Measurements from ENCODE around the gene NEK2.
"Not testable (repeated sequence)": the region's sequence is repeated elsewhere in the genome, so short reads cannot be mapped to it uniquely, and the experiment has no call there.

The NEK2 gene

DNA sequence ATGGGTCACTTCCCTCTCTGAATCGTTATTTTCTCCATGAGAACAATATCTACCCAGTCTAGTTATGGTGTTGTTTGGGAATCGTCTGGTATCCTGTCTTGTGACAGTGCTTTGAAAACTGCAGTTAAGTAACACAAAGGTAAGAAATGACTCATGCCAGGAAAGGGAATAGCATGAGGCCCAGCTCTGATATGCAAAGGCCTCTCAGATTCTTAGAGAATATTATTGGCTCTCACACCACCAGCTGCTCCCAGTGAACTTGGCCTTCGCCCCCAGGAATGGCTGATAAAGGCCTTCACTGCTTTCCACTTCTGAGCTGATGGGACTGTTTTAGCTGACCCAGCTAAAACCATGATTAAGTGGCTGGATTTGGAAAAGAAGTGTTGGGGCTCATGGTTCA, 27.1 kb downstream of the NEK2 start:
- Mint-ChIP-seq H3K27me3 (no peaks in the 10 kb centered on the region), H3K27ac (no peak overlapping the region), H3K36me3 (ENCODE audit: low read depth) (no peaks in the 10 kb centered on the region), H3K4me1 (ENCODE audit: low read depth) (peaks cover 7% of the 10 kb centered on the region), H3K9me3 (no peaks in the 10 kb centered on the region), H3K4me3 (no peak overlapping the region)
- no peak for DNase-seq

DNA sequence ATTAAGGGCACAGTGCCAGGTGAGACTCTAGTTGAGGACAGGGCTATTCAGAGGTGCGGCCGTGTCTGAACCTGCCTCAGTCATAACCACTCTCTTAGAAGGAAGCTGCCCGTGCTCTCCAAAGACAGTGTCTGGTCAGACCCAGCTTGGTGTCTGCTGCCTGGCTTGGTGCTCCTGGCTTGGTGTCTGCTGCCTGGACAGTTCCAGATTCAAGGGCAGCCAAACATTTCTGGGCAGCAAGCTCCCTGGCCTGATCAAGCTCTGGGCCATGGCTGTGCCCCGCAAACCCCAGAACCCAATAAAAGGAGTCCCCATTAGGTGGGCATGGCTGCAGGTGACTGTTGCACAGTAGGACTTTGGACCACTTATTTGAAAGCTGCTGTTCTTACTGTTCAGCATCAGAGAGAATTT, 27.7 kb downstream of the NEK2 start:
- H3K4me3 Mint-ChIP-seq: no peak overlapping the region
- H3K27ac Mint-ChIP-seq: no peak overlapping the region
- peaks cover 11% of the 10 kb centered on the region for H3K4me1 Mint-ChIP-seq (ENCODE audit: low read depth)
- no peak for DNase-seq
- H3K9me3 Mint-ChIP-seq: no peaks in the 10 kb centered on the region
- no peaks in the 10 kb centered on the region for H3K27me3 Mint-ChIP-seq
- no peaks in the 10 kb centered on the region for H3K36me3 Mint-ChIP-seq (ENCODE audit: low read depth)

DNA sequence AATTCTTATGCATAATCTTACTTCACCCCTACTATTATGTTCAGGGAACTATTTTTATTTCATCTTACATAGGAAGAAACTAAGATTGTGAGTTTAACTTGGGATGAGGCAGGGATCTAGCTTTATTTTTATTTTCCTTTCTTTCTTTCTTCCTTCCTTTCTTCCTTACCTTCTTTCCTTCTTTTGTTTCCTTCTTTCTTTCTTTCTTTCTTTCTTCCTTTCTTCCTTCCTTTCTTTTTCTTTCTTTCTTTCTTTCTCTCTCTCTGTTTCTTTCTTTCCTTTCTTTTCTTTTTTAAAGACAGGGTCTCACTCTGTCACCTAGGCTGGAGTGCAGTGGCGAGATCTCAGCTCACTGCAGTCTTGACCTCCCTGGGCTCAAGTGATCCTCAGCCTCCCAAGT, 28.9 kb downstream of the NEK2 start:
- no peaks in the 10 kb centered on the region for H3K27me3 Mint-ChIP-seq
- H3K4me3 Mint-ChIP-seq: no peak overlapping the region

DNA sequence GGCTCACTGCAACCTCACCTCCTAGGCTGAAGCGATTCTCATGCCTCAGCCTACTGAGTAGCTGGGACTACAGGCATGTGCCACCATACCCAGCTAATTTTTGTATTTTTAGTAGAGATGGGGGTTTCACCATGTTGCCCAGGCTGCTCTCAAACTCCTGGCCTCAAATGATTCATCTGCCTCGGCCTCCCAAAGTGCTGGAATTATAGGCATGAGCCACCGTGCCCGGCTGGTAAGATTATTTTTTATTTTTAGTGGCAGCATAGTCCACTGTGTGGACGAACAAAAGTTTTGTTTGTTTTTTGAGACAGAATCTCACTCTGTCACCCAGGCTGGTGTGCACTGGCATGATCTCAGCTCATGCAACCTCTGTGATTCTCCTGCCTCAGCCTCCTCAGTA, 29.8 kb downstream of the NEK2 start:
- DNase-seq; H3K9me3 Mint-ChIP-seq; H3K27ac Mint-ChIP-seq; H3K27me3 Mint-ChIP-seq; H3K4me3 Mint-ChIP-seq; H3K36me3 Mint-ChIP-seq (ENCODE audit: low read depth): not testable (repeated sequence)
- H3K4me1 Mint-ChIP-seq (ENCODE audit: low read depth): peaks cover 11% of the 10 kb centered on the region

More for the DNA sequence above, 28.9 kb downstream of the NEK2 start:
- no peak for DNase-seq
- Mint-ChIP-seq H3K36me3 (ENCODE audit: low read depth) (no peaks in the 10 kb centered on the region), H3K9me3 (no peaks in the 10 kb centered on the region), H3K27ac (no peak overlapping the region), H3K4me1 (ENCODE audit: low read depth) (peaks cover 11% of the 10 kb centered on the region)

DNA sequence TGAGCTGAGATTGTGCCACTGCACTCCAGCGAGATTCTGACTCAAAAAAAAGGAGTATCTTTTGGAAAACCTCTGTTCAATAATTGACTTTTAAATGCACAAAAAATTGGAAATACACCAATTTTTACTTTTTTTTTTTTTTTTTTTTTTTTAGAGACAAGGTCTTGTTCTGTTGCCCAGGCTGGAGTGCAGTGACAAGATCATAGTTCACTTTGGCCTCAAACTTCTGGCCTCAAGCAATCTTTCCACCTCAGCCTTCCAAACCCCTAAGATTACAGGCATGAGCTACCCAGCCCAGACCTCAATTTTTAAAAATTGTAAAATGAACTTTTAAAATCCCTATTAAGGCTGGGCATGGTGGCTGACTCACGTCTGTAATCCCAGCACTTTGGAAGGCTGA, 30.8 kb downstream of the NEK2 start:
- H3K9me3 Mint-ChIP-seq: no peaks in the 10 kb centered on the region
- peaks cover 11% of the 10 kb centered on the region for H3K4me1 Mint-ChIP-seq (ENCODE audit: low read depth)
- H3K4me3 Mint-ChIP-seq: no peak overlapping the region
- DNase-seq: no peak
- H3K27ac Mint-ChIP-seq: no peak overlapping the region
- no peaks in the 10 kb centered on the region for H3K27me3 Mint-ChIP-seq
- H3K36me3 Mint-ChIP-seq (ENCODE audit: low read depth): no peaks in the 10 kb centered on the region

DNA sequence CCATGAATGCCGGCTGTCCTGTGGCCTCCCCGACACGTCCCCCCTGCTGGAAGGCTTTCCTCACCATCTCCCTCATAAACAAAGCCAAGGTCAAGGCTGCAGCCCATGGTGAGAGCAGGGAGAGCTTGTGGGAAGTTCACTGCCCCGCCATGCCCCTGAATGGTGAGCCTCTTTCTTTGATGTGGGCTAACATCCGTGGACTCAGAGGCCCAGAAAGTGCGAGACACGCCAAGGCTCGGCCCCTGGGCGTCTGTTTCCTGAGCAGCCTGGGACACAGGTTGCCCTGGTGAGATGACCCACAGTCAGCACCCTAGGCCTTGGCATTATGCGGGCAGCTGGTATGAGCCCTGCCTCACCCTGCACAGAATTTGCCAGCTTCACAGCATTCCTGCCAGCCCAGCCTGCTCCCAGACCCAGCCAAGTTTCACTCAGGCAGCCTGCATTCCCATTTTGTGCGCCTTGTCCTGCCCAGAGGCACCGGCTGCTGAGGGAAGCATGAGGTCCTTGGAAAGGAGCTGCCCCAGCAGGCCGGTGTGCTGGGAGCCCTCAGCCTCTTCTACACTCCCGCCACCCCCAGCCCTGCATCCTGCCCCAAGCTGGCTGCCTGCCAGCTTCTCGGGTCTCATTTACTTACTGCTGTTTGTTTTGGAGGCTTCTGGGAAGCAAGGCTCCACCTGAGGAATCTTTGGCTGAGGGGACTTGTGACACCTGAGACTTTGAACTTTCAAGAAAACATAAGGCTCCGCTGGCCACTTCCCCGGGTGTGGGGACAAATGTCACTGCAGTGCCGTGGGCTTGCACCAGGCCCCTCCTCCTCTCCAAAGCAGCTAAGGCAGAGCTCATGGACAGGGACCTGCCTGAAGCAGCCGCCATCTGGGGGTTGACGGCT, 31.9 kb downstream of the NEK2 start:
- no peak overlapping the region for H3K27ac Mint-ChIP-seq
- H3K9me3 Mint-ChIP-seq: no peaks in the 10 kb centered on the region
- H3K4me1 Mint-ChIP-seq (ENCODE audit: low read depth): peaks cover 11% of the 10 kb centered on the region
- no peak overlapping the region for H3K4me3 Mint-ChIP-seq
- H3K27me3 Mint-ChIP-seq: no peaks in the 10 kb centered on the region
- peak; percentile 38 for DNase-seq
- H3K36me3 Mint-ChIP-seq (ENCODE audit: low read depth): no peaks in the 10 kb centered on the region

DNA sequence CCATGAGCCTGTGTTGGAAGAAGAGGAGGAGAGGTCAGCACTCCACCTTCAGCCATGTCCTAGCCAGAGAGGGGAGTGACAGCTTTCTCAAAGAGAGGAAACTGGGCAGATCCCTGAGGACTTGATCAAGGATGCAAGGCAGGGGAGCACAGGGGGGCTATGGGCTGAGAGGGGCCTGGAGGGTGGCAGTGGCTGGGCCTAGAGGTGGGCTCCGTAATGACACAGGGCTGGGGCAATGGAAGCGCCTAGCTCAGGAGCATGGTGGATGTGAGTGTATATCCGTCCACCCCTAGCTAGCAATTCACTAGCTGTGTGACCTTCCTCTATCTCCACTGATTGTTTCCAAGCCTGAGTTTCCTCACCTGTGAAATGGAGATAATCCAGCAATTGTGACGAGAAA, 32.6 kb downstream of the NEK2 start:
- peak; percentile 9 for DNase-seq
- no peaks in the 10 kb centered on the region for H3K9me3 Mint-ChIP-seq
- H3K27ac Mint-ChIP-seq: no peak overlapping the region
- H3K36me3 Mint-ChIP-seq (ENCODE audit: low read depth): no peaks in the 10 kb centered on the region
- no peak overlapping the region for H3K4me3 Mint-ChIP-seq
- H3K27me3 Mint-ChIP-seq: no peaks in the 10 kb centered on the region
- H3K4me1 Mint-ChIP-seq (ENCODE audit: low read depth): peaks cover 11% of the 10 kb centered on the region

DNA sequence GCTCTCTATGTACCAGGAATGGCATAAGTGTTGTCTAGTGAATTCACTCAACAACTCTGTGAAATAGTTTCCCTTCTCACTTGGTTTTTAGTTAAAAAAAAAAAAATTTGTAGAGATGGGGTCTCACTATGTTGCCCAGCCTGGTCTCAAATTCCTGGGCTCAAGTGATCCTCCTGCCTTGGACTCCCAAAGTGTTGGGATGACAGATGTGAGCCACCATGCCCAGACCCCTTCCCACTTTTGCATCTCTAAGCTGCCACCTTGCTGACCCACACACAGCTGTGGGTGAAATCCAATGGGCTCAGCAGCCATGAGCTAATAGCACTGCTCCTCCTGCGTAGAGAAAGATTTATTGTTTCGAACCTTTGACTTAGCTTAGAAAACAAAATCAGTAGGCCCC, 33.5 kb downstream of the NEK2 start:
- H3K9me3 Mint-ChIP-seq: no peaks in the 10 kb centered on the region

DNA sequence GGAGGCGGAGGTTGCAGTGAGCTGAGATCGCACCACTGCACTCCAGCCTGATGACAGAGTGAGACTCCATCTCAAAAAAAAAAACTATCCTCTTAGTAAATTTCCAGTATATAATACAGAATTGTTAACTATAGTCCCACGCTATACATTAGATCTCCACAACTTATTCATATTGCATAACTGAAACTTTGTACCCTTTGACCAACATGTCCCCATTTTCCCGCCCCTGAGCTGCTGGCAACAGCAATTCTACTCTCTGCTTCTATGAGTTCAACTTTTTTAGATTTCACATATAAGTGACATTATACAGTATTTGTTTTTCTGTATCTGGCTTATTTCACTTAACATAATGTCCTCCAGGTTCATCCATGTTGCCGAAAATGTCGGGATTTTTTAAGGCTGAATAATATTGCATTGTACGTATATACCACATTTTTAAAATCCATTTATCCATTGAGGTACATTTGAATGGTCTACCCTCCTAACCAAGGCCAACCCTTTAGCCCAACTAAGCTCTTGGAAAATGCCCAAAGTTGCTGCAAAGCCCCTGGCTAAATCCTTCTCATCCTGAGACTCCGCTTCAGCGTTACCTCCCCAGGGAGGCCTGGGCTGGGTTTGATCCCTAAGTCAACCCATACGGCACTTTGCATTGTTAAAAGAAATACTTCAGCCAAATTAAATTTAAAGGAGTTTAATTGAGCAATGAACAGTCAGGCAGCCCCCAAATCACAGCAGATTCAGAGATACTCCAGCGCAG, 34.2 kb downstream of the NEK2 start:
- no peaks in the 10 kb centered on the region for H3K36me3 Mint-ChIP-seq (ENCODE audit: low read depth)
- no peak for DNase-seq
- H3K4me1 Mint-ChIP-seq (ENCODE audit: low read depth): peaks cover 11% of the 10 kb centered on the region
- no peak overlapping the region for H3K27ac Mint-ChIP-seq
- H3K4me3 Mint-ChIP-seq: no peak overlapping the region
- no peaks in the 10 kb centered on the region for H3K27me3 Mint-ChIP-seq
- H3K9me3 Mint-ChIP-seq: no peaks in the 10 kb centered on the region

More for the DNA sequence above, 33.5 kb downstream of the NEK2 start:
- Mint-ChIP-seq H3K36me3 (ENCODE audit: low read depth) (no peaks in the 10 kb centered on the region), H3K4me3 (no peak overlapping the region), H3K27me3 (no peaks in the 10 kb centered on the region), H3K4me1 (ENCODE audit: low read depth) (peaks cover 11% of the 10 kb centered on the region), H3K27ac (no peak overlapping the region)
- DNase-seq: no peak

DNA sequence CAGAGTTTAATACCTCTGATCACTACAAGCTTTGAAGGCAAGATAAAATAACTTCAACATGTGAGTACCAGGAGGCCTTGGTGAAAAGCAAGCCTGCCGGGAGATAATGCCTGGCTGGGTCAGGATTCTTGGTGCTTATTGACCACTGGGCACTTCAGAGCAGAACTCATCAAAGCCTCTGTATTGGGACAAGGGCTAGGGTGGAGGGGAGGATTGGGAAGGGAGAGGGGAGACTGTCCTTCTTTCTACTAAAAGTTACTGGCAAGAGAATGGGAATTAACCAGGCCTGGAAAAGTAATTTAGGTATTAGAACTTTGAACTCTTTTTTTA, 35.2 kb downstream of the NEK2 start:
- Mint-ChIP-seq H3K27ac (no peak overlapping the region), H3K9me3 (no peaks in the 10 kb centered on the region), H3K36me3 (ENCODE audit: low read depth) (no peaks in the 10 kb centered on the region), H3K4me3 (no peak overlapping the region), H3K4me1 (ENCODE audit: low read depth) (peaks cover 11% of the 10 kb centered on the region), H3K27me3 (no peaks in the 10 kb centered on the region)
- no peak for DNase-seq

DNA sequence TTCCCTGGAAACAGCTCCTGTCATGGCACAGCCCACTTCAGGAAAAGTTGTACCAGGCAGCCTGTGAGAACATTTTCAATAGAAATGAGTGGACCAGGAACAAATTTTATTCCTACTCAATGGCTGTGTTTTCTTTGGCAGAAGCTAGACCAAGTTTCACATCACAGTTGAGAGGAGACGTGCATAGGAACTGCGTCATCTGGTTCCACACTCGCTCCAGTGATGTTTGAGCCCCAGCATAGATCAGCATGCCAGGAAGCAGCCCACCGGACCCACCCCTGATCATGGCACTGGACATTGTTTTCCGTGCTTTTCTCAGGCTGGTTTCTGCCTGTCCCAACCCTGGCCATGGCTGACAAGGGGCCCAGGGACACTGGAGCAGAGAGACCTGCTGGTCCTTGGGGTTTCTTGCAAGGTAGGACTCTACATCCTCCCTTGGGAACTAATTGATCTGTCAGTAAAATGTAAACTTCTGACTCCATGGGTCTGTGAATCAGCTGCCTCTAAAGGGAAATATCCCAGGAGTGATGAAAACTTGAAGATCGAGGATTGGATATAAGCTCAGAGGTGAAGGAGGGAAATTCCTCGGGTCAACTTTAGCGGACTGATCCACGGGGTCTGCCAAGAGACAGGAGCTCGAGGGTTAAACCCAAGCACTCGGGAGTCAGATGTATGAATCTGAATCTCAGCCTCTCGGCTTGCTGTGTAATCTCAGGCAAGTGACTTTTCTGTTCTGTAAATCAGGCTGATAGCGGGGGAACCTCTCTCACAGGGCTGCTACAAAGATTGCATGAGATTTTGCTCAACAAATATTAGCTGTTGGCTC, 35.7 kb downstream of the NEK2 start:
- no peaks in the 10 kb centered on the region for H3K36me3 Mint-ChIP-seq (ENCODE audit: low read depth)
- no peak overlapping the region for H3K4me3 Mint-ChIP-seq
- no peak overlapping the region for H3K27ac Mint-ChIP-seq
- DNase-seq: peak; percentile 5
- no peaks in the 10 kb centered on the region for H3K27me3 Mint-ChIP-seq
- H3K9me3 Mint-ChIP-seq: no peaks in the 10 kb centered on the region
- H3K4me1 Mint-ChIP-seq (ENCODE audit: low read depth): peaks cover 11% of the 10 kb centered on the region

DNA sequence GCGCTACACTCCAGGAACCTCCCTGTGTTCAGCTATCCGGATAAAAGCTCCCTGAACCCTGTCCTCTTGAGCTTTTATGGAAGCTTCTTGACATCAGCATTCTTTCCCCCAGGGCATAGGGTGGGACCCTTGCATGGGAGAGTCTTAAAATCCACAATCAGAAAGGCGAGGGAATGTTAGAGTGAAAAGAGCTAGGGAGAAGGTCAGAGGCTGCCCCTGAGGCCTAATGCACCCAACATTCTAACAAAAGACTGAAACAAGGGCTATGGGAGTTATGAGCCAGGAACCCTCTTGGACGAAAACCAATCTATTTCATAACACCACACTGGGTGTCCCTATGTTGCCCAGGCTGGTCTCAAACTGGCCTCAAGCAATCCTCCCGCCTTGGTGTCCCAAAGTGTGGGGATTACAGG, 36.7 kb downstream of the NEK2 start:
- H3K9me3 Mint-ChIP-seq: no peaks in the 10 kb centered on the region
- no peaks in the 10 kb centered on the region for H3K36me3 Mint-ChIP-seq (ENCODE audit: low read depth)
- no peak overlapping the region for H3K4me3 Mint-ChIP-seq
- no peak for DNase-seq
- H3K27ac Mint-ChIP-seq: no peak overlapping the region
- H3K27me3 Mint-ChIP-seq: no peaks in the 10 kb centered on the region
- H3K4me1 Mint-ChIP-seq (ENCODE audit: low read depth): peaks cover 7% of the 10 kb centered on the region

DNA sequence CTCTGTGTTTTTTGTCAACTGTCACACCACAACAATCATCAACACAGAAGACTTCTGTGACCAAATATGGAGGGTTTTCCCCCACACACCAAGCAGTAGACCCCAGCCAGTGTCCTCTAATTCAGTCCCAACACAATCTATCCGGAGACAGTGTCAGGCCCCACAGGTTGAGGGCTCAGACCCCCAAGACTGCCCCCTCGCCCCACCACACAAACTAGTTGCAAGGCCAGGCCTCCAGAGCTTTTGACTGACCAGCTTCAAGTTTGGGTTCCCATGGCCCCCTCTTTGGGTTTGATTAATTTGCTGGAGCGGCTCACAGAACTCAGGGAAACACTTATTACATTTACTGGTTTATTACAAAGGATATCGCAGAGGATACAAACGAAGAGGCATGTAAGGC, 37.2 kb downstream of the NEK2 start:
- Mint-ChIP-seq H3K4me1 (ENCODE audit: low read depth) (peaks cover 2% of the 10 kb centered on the region), H3K27ac (no peak overlapping the region)

DNA sequence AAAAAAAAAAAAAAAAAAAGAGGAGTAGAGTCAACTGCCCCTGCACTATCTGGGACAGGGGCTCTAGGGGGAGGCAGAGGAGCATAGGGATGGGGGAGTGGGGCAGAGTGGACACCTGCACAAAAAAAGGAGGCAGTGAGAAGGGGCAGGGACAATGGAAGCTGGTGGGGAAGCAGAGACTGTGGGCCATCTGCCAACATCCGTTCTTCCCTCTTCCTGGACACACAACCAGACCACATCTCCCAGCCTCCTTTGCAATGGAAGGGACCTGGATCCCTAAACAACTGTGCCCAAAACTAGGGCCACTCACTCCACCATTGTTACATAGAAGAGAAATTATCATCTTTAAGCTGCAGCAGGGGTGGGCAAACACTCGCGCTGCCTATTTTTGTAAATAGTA, 38.4 kb downstream of the NEK2 start:
- H3K4me3 Mint-ChIP-seq: no peak overlapping the region
- H3K4me1 Mint-ChIP-seq (ENCODE audit: low read depth): no peaks in the 10 kb centered on the region
- H3K27ac Mint-ChIP-seq: no peak overlapping the region
- no peak for DNase-seq
- no peaks in the 10 kb centered on the region for H3K9me3 Mint-ChIP-seq
- H3K27me3 Mint-ChIP-seq: no peaks in the 10 kb centered on the region
- H3K36me3 Mint-ChIP-seq (ENCODE audit: low read depth): no peaks in the 10 kb centered on the region

More for the DNA sequence above, 37.2 kb downstream of the NEK2 start:
- peak; percentile 2 for DNase-seq
- H3K36me3 Mint-ChIP-seq (ENCODE audit: low read depth): no peaks in the 10 kb centered on the region
- H3K27me3 Mint-ChIP-seq: no peaks in the 10 kb centered on the region
- no peaks in the 10 kb centered on the region for H3K9me3 Mint-ChIP-seq
- H3K4me3 Mint-ChIP-seq: no peak overlapping the region
